Heart right ventricle (tissue), 16 donors: ENCODE measurements around the gene GGT6. TPM values are rescaled to one million over a fixed set of nuclear protein-coding genes. Genes with fewer than 3 reads are reported as not detected.

Experiments used
- ATAC-seq, 8 donors: fragments of 200-7000 bp; cut with Tn5 transposase; one replicate each; pipeline ENCODE4 v1.9.1; 2020; ENCODE audit warnings: mild to moderate bottlenecking in 8 of 8, moderate library complexity in 8 of 8, moderate number of reproducible peaks in 1 of 8
- DNase-seq, 2 donors: peaks; one replicate each; pipeline ENCODE4 v3.0.0-alpha.2; 2020
- H3K27ac ChIP-seq, 10 donors: fragments of 200-600 bp; sonication (generic) in 2 of 10; one replicate each; pipeline versions ENCODE4 v1.5.0 to v1.8.0; 2020 to 2022; ENCODE audit warnings: mild to moderate bottlenecking in 3 of 10
- H3K27me3 ChIP-seq, 7 donors: fragments of 200-600 bp; one replicate each; pipeline ENCODE4 v1.8.0; 2021 to 2022; ENCODE audit warnings: mild to moderate bottlenecking in 2 of 7
- H3K36me3 ChIP-seq, 9 donors: fragments of 200-600 bp; sonication (generic) in 1 of 9; one replicate each; pipeline versions ENCODE4 v1.5.0 to v1.8.0; 2020 to 2022; ENCODE audit warnings: mild to moderate bottlenecking in 2 of 9
- H3K4me1 ChIP-seq, 9 donors: fragments of 200-600 bp; sonication (generic) in 1 of 9; one replicate each; pipeline versions ENCODE4 v1.5.0 to v1.8.0; 2020 to 2022; ENCODE audit warnings: mild to moderate bottlenecking in 4 of 9
- H3K4me3 ChIP-seq, 10 donors: fragments of 200-600 bp; sonication (generic) in 2 of 10; one replicate each; pipeline versions ENCODE4 v1.5.0 to v1.8.0; 2020 to 2022; ENCODE audit warnings: mild to moderate bottlenecking in 7 of 10, moderate library complexity in 2 of 10
- H3K9me3 ChIP-seq, 11 donors: fragments of 200-600 bp in 10 of 11; sonication (generic) in 2 of 11; one replicate each; pipeline versions ENCODE4 v1.5.0 to v1.8.0; 2013 to 2022; ENCODE audit warnings: mild to moderate bottlenecking in 2 of 11, control low read depth in 1 of 11, moderate library complexity in 1 of 11
- CTCF ChIP-seq, 9 donors: fragments of 200-600 bp; sonication (generic) in 2 of 9; IDR thresholded peaks; one replicate each; pipeline versions ENCODE4 v1.5.0 to v1.8.0; 2021 to 2022; ENCODE audit warnings: antibody characterized with exemption in 9 of 9, mild to moderate bottlenecking in 5 of 9, moderate library complexity in 1 of 9
- WGBS, 2 donors: extraction: QIAGEN DNeasy Blood & Tissue Kit; methylation state at CpG; one replicate each; pipeline ENCODE4 v1.1.7; 2013; ENCODE audit warnings: inconsistent platforms in 1 of 2; 5-methylcytosine and 5-hydroxymethylcytosine counted together
- intact Hi-C, 10 donors: fragments of 100-400 bp; cut with DNase I; formaldehyde crosslinking; loops; one replicate each; pipeline versions ENCODE4 v1.11.1 to v1.14.2; 2022
- long read RNA-seq, 3 donors: library from polyadenylated mRNA; unstranded; transcript quantifications; one replicate each; pipeline ENCODE4 v2.0.0, GENCODE V29; 2020 to 2021
- polyA plus RNA-seq, 2 donors: library from polyadenylated mRNA; stranded (reverse); fragments of 200-250 nt; gene quantifications; one replicate each; pipeline ENCODE4 v1.2.3, GENCODE V29; 2013
- total RNA-seq, 10 donors: library from RNA; stranded (reverse); fragmentation: NEBNext Ultra II Directional in 3 of 10; extraction: Animal tissue kit (Norgen Biotek cat#: 25700) in 3 of 10; gene quantifications; one replicate each; pipeline versions ENCODE4 v1.2.1 to v1.2.4, GENCODE V29; 2021 to 2023
- donor health status: Arrhythmogenic right ventricular cardiomyopathy.
- donor health status: ischemic (EF 13 %, LVEDD 7.1; RV severe dilation, severe dysfunction).
- donor health status: healthy with polysubstance abuse.
- donor health status: DM: no; HTN: yes; CAD: no.
- donor health status: DM: no; HTN: no; CAD: no.
- donor health status: ischemic (EF 25% LVEDD 6.9; RV normal size, moderate dysfunction).
- donor health status: ischemic (EF 25% LVEDD 5.7; RV mildly dilated, moderate dysfunction).
- donor health status: healthy.
- donor health status: DM: yes; HTN: yes; CAD: no.
- donor health status: Ischemic cardiomyopathy.
- donor health status: ischemic (EF 35%, LVEDD 5.7; RV mildly dilated, moderate dysfunction).
- donor health status: nonischemic (EF 11% LVEDD 7.7; RV severe dilation, severe dysfunction).
- donor health status: DM: yes; HTN: yes; CAD: no.
- donor health status: PGD.
- donor health status: ischemic (EF 29% LVEDD 5.4; RV normal size, mild dysfunction).
- donor health status: nonischemic (EF 23%, LVEDD 6.1; RV moderate dilation, normal function).

Gene GGT6
- under 1 TPM in 4 of 10 donors, not detected in 6; 0.08 to 0.19 (median 0.12) TPM for total RNA-seq
- under 1 TPM; 0.03 to 0.15 TPM for polyA plus RNA-seq
- long read RNA-seq, donor 1, partial matches to known transcripts, result 0 of 1 reads
- long read RNA-seq, donor 1, other reads (novel, unspliced or antisense), result 1 of 1 reads
- long read RNA-seq, donor 2, result 0 reads
- long read RNA-seq, donor 3, result 0 reads

GRCh38 chr17:4560421-4560820, at the start of gene GGT6:
Gene GGT6, minus strand, starts transcription at chr17:4560577. Its CDS starts 56 bp downstream, at chr17:4560521.
- H3K27me3 ChIP-seq, result no peaks in the 10 kb centered on the region
- 81 to 88% methylated on average over 12 of the region's 12 CpGs for WGBS, 2 donors
- intact Hi-C loops, result loop anchor here in 1 of 10 donors (5.0 kb wide), 1 partner anchor 327 kb away; no protein-coding TSS in a partner anchor
- H3K4me1 ChIP-seq, result peaks cover 3 to 31% (median 17%) of the 10 kb centered on the region in 9 donors
- TF ChIP-seq CTCF (IDR thresholded peaks at IDR 0.05), result no peak
- DNase-seq (no peak), ATAC-seq (no peak)
- H3K9me3 ChIP-seq, result no peaks in the 10 kb centered on the region
- H3K27ac ChIP-seq, result no peak within 1 kb of the TSS
- H3K4me3 ChIP-seq, result no peak within 1 kb of the TSS
- H3K36me3 ChIP-seq, result no peaks in the 10 kb centered on the region

- Histone ChIP-seq H3K36me3 (no peaks in the 10 kb centered on the region), H3K27me3 (no peaks in the 10 kb centered on the region), H3K9me3 (no peaks in the 10 kb centered on the region), H3K27ac (no peak overlapping the region), H3K4me3 (no peak overlapping the region), H3K4me1 (peaks cover 0 to 37% (median 21%) of the 10 kb centered on the region in 9 donors)
- ATAC-seq, result no peak
- 91 to 92% methylated on average over 5 of the region's 5 CpGs for WGBS, 2 donors
- TF ChIP-seq CTCF (IDR thresholded peaks at IDR 0.05), result no peak
- no peak for DNase-seq
- intact Hi-C loops, result no loop called here
These were observed 49.8 kb upstream of the GGT6 start for GRCh38 chr17:4610162-4610561.

- no peak for DNase-seq
- WGBS, 2 donors, result 93 to 96% methylated on average over 7 of the region's 7 CpGs
- intact Hi-C loops, result no loop called here
These were observed 49.4 kb upstream of the GGT6 start for GRCh38 chr17:4609761-4610160.

GRCh38 chr17:4607773-4608187, 47.4 kb upstream of the GGT6 start:
- H3K9me3 ChIP-seq, result no peaks in the 10 kb centered on the region
- DNase-seq, result peak; percentile 68 to 82
- no peaks in the 10 kb centered on the region for H3K27me3 ChIP-seq
- H3K36me3 ChIP-seq, result no peaks in the 10 kb centered on the region
- TF ChIP-seq CTCF (IDR thresholded peaks at IDR 0.05), result no peak
- intact Hi-C loops, result no loop called here
- ATAC-seq, result peak in 6 of 8 donors; percentile 42 to 55 (median 49)
- 23 to 40% methylated on average over 9 of the region's 9 CpGs for WGBS, 2 donors
- H3K4me3 ChIP-seq, result no peak overlapping the region
- peaks cover 2 to 54% (median 36%) of the 10 kb centered on the region in 9 donors for H3K4me1 ChIP-seq
- H3K27ac ChIP-seq, result peak overlapping the region in 9 of 10 donors; percentile 32 to 73 (median 57)

More at GRCh38 chr17:4609761-4610160, 49.4 kb upstream of the GGT6 start:
- no peak for ATAC-seq
- Histone ChIP-seq H3K4me1 (peaks cover 0 to 41% (median 25%) of the 10 kb centered on the region in 9 donors), H3K4me3 (no peak overlapping the region), H3K27ac (no peak overlapping the region), H3K36me3 (no peaks in the 10 kb centered on the region), H3K27me3 (no peaks in the 10 kb centered on the region), H3K9me3 (no peaks in the 10 kb centered on the region)
- TF ChIP-seq CTCF (IDR thresholded peaks at IDR 0.05), result no peak
